Measurements from ENCODE around the gene ZSWIM5.

Gene ZSWIM5

DNA sequence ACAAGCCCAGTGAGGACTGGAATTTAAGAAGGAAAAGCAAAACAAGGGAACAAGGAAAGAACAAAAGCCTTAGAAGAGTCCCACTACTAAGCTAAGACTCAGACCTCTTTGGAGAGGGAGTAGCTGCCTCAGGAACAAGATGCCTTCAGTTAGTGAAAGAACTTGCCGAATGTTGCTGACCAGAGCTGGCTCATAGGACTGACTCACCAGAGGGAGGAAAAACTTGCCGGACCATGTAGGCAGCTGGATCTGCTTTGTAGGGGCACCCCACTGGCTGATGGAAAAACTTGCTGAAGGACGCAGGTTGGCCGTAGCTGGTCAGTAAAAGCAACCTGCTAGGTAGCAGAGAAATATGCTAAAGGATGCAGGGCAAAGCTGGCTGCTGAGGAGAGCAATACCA is 15.3 kb upstream of the ZSWIM5 start:
- Histone ChIP-seq H3K4me3 (ENCODE audit: low read depth, low read length) (no peak overlapping the region), H3K27me3 (ENCODE audit: insufficient read depth, low read depth, severe bottlenecking) (no peaks in the 10 kb centered on the region), H3K36me3 (no peaks in the 10 kb centered on the region), H3K9me3 (ENCODE audit: severe bottlenecking) (no peaks in the 10 kb centered on the region), H3K27ac (no peak overlapping the region)
- DNase-seq, result no peak
- TF ChIP-seq, protein P1, sequence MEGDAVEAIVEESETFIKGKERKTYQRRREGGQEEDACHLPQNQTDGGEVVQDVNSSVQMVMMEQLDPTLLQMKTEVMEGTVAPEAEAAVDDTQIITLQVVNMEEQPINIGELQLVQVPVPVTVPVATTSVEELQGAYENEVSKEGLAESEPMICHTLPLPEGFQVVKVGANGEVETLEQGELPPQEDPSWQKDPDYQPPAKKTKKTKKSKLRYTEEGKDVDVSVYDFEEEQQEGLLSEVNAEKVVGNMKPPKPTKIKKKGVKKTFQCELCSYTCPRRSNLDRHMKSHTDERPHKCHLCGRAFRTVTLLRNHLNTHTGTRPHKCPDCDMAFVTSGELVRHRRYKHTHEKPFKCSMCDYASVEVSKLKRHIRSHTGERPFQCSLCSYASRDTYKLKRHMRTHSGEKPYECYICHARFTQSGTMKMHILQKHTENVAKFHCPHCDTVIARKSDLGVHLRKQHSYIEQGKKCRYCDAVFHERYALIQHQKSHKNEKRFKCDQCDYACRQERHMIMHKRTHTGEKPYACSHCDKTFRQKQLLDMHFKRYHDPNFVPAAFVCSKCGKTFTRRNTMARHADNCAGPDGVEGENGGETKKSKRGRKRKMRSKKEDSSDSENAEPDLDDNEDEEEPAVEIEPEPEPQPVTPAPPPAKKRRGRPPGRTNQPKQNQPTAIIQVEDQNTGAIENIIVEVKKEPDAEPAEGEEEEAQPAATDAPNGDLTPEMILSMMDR (IDR thresholded peaks at IDR 0.05; ENCODE audit: low read depth, low read length), result no peak

DNA sequence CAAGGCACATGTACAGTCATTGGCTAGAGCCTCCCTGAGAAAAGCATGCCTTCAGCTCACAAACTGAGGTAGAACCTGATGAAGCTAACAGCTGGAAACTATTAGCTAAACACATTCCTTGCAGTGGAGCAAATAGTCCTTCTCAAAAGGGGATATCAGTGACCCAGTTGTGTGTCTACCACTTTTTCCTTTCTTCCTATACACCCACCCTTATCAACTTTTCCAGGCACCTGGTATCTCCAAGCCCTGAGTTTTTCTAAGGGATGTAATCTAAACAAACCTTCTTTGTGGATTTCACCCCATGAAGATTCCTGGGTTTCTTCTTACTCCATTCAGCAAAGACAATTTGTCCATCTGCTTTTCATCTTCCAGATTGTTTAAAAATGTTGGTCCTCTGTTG is 10.5 kb upstream of the ZSWIM5 start:
- Histone ChIP-seq H3K36me3 (no peaks in the 10 kb centered on the region), H3K9me3 (ENCODE audit: severe bottlenecking) (no peaks in the 10 kb centered on the region), H3K4me3 (ENCODE audit: low read depth, low read length) (no peak overlapping the region), H3K27ac (no peak overlapping the region), H3K27me3 (ENCODE audit: insufficient read depth, low read depth, severe bottlenecking) (no peaks in the 10 kb centered on the region)
- TF ChIP-seq, protein P1 (IDR thresholded peaks at IDR 0.05; ENCODE audit: low read depth, low read length), result no peak
- no peak for DNase-seq

DNA sequence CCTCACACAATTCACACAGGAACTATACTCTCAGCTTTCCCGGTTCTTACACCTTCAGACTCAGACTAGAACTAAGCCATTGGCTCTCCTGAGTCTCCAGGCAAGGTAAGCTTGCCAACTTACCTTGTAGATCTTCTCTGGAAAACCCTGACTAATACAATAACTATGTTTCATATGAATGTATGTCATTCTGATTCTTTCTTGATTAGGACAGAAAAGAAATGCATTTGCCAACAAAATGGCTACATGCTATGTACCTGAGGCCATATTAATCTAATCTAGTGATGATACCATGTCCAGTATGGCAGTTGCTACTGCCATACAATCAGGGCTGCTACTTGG is 9.8 kb upstream of the ZSWIM5 start:
- no peak overlapping the region for H3K4me3 ChIP-seq (ENCODE audit: low read depth, low read length)
- no peaks in the 10 kb centered on the region for H3K36me3 ChIP-seq
- no peak for DNase-seq
- TF ChIP-seq, protein P1 (IDR thresholded peaks at IDR 0.05; ENCODE audit: low read depth, low read length), result no peak
- H3K9me3 ChIP-seq (ENCODE audit: severe bottlenecking), result no peaks in the 10 kb centered on the region
- no peak overlapping the region for H3K27ac ChIP-seq
- H3K27me3 ChIP-seq (ENCODE audit: insufficient read depth, low read depth, severe bottlenecking), result no peaks in the 10 kb centered on the region

DNA sequence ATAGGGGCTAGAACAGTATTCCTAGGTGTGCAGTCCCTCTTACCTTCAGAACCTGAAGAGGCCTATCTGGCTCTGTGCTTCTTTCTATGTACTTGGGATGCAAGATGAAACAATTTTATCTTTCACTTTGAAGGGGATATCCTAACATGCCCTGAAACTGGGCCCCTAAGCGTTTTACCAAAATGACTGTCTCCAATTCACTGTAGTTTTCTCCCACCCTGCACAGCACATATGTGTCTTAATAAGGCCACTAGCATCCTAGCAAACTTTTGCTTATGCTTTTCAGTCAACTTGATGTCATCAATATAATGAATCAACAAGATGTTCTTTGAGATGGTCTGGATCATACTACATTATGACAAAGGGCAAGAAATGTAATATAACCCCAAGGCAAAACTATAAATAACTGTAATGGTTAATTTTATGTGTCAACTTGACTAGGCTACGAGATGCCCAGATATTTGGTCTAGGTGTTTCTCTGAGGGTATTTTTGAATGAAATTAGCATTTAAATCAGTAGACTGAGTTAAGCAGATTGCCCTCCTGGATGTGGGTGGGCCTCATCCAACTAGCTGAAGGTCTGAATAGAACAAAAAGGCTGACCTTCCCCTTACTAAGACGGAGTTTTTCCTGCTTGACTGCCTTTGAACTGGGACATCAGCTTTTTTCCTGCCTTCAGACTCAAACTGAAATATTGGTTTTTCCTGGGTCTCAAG is 9.2 kb upstream of the ZSWIM5 start:
- DNase-seq, result no peak
- TF ChIP-seq, protein P1 (IDR thresholded peaks at IDR 0.05; ENCODE audit: low read depth, low read length), result no peak
- Histone ChIP-seq H3K27ac (no peak overlapping the region), H3K36me3 (no peaks in the 10 kb centered on the region), H3K9me3 (ENCODE audit: severe bottlenecking) (no peaks in the 10 kb centered on the region), H3K27me3 (ENCODE audit: insufficient read depth, low read depth, severe bottlenecking) (no peaks in the 10 kb centered on the region), H3K4me3 (ENCODE audit: low read depth, low read length) (no peak overlapping the region)

DNA sequence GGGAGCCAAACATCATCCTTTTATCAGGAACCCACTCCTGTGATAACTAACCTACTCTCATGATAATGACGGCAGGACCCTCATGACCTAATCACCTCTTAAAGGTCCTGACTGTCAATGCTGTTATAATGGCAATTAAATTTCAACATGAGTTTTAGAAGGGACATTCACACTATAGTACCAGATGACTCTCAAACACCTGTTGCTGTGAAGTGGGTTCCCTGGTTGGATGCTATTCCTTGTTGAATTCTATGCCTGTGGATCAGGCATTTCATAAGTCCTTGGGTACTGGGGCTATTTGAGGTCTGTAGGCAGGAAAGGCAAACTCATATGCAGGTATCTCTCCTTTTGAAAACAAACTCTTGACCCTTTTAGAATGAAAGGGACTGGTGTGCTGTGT is 7.5 kb upstream of the ZSWIM5 start:
- no peak overlapping the region for H3K4me3 ChIP-seq (ENCODE audit: low read depth, low read length)

More for the DNA sequence above, 7.5 kb upstream of the ZSWIM5 start:
- TF ChIP-seq, protein P1 (IDR thresholded peaks at IDR 0.05; ENCODE audit: low read depth, low read length), result no peak
- no peak for DNase-seq
- H3K36me3 ChIP-seq, result no peaks in the 10 kb centered on the region
- H3K27ac ChIP-seq, result no peak overlapping the region
- no peaks in the 10 kb centered on the region for H3K9me3 ChIP-seq (ENCODE audit: severe bottlenecking)
- H3K27me3 ChIP-seq (ENCODE audit: insufficient read depth, low read depth, severe bottlenecking), result no peaks in the 10 kb centered on the region

All from WERI-Rb-1 (cell line).